Panc1 (cell line): ENCODE measurements around the gene ACOX1. TPM values are rescaled to one million over a fixed set of nuclear protein-coding genes. Genes with fewer than 3 reads are reported as not detected.

Experiments used
- ATAC-seq: fragments of 200-7000 bp; cut with Tn5 transposase; 2 replicates; pipeline ENCODE4 v1.9.1; 2020; ENCODE audit warnings: mild to moderate bottlenecking, moderate library complexity
- BruUV-seq: library from RNA; stranded (reverse); fragments of 400-500 nt; replicated peaks from 2 replicates; lab custom pipeline; 2021; lab: Mats Ljungman, UMichigan
- CTCF ChIA-PET: fragments of 300-600 bp; sonication (Branson Sonifier 250); formaldehyde crosslinking; loops from one replicate; lab custom pipeline; 2022; ENCODE audit warnings: antibody characterized with exemption; lab: Charles Lee
- POLR2A ChIA-PET: fragments of 300-600 bp; sonication (Branson Sonifier 250); formaldehyde crosslinking; loops from one replicate; lab custom pipeline; 2022; ENCODE audit warnings: antibody characterized with exemption; lab: Charles Lee
- DNase-seq: peaks from one replicate; pipeline ENCODE4 v3.0.0-alpha.2; 2010; ENCODE audit warnings: low read depth, low spot score
- H3K27ac ChIP-seq: 2 replicates; pipeline ENCODE4 v1.5.1; 2011; ENCODE audit warnings: mild to moderate bottlenecking, low read length, inconsistent platforms
- H3K27me3 ChIP-seq: fragments of 200-500 bp; sonication (Bioruptor generic); 2 replicates; pipeline ENCODE4 v1.6.0; 2014; ENCODE audit warnings: low read length, inconsistent platforms; ENCODE audit not compliant: control insufficient read depth, insufficient read depth
- H3K36me3 ChIP-seq: fragments of 200-500 bp; sonication (Bioruptor generic); 2 replicates; pipeline ENCODE4 v1.5.1; 2014; ENCODE audit warnings: inconsistent platforms, mild to moderate bottlenecking, low read length, moderate library complexity; ENCODE audit not compliant: control insufficient read depth, insufficient read depth
- H3K4me1 ChIP-seq: 2 replicates; pipeline ENCODE4 v1.5.1; 2011; ENCODE audit warnings: inconsistent platforms, mild to moderate bottlenecking, low read length, moderate library complexity; ENCODE audit not compliant: control insufficient read depth, insufficient read depth
- H3K4me3 ChIP-seq, 2 experiments: 2 replicates each; pipeline ENCODE4 v1.5.1; 2011 to 2012; ENCODE audit warnings: low read depth in 2 of 2, low read length in 2 of 2, mild to moderate bottlenecking in 2 of 2, inconsistent platforms in 1 of 2, moderate library complexity in 1 of 2
- H3K9me3 ChIP-seq: fragments of 200-500 bp; sonication (Bioruptor generic); 2 replicates; pipeline ENCODE4 v1.5.1; 2014; ENCODE audit warnings: low read depth, mild to moderate bottlenecking, inconsistent platforms, low read length, moderate library complexity; ENCODE audit not compliant: control insufficient read depth, insufficient read depth
- POLR2AphosphoS5 ChIP-seq: IDR thresholded peaks from 2 replicates; pipeline ENCODE4 v1.6.1; 2012; ENCODE audit warnings: mild to moderate bottlenecking, low read depth, low read length, moderate library complexity
- SIN3A ChIP-seq: IDR thresholded peaks from 2 replicates; pipeline ENCODE4 v1.6.1; 2012; ENCODE audit warnings: low read depth, mild to moderate bottlenecking, low read length, moderate library complexity, borderline replicate concordance; ENCODE audit not compliant: insufficient read depth
- TCF7L2 ChIP-seq: IDR thresholded peaks from 2 replicates; pipeline ENCODE4 v1.6.1; 2011; ENCODE audit warnings: mild to moderate bottlenecking, low read depth, low read length, inconsistent platforms
- in situ Hi-C: cut with HindIII; loops from 2 replicates; pipeline ENCODE4 v1.10.0; 2016; ENCODE audit warnings: low sequenced_read_pairs, low pct_unique_long_range_greater_than_20kb
- intact Hi-C: fragments of 100-400 bp; cut with micrococcal nuclease; formaldehyde crosslinking; loops from one replicate; pipeline ENCODE4 v1.10.0; 2022; ENCODE audit not compliant: unreplicated experiment
- total RNA-seq: library from RNA; stranded (reverse); gene quantifications from one replicate; pipeline ENCODE4 v1.2.1, GENCODE V29; 2021; ENCODE audit not compliant: unreplicated experiment
- TF ChIP-seq, protein P1 (sequence below), 2 experiments: IDR thresholded peaks; 2 replicates each; pipeline ENCODE4 v1.6.1; 2011 to 2012; ENCODE audit warnings: low read depth in 2 of 2, control low read depth in 1 of 2, low read length in 1 of 2, mild to moderate bottlenecking in 1 of 2, moderate library complexity in 1 of 2; ENCODE audit not compliant: insufficient read depth in 1 of 2
- TF ChIP-seq, protein P2 (sequence below): fragments of 450-650 bp; IDR thresholded peaks from 2 replicates; pipeline ENCODE4 v1.5.1; 2017; ENCODE audit warnings: mild to moderate bottlenecking

Gene ACOX1
- total RNA-seq, 1 experiment from 2014 or later: 53.5 TPM

DNA sequence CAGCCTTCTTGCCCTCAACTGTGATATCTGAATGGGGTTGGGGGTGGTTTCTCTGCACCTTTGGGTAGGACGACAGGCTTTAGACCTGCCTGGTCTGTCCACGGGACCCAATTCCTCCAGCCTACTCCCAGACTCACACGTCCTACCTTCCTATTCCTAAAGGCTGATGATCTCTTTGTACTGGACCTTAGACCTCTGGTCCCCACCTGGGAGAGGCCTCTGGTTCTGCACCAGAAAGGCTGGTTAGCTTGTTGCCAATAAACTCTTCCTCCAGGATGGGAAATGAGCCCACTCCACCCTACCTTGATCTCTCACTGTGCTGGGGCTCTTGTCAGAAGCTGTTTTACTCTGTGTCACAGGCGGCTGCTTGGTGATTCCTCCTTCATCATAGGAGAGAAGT is 52.5 kb downstream of the ACOX1 start:
- intact Hi-C loops: no loop called here
- no peak overlapping the region for H3K4me3 ChIP-seq
- POLR2A ChIA-PET: no interaction called here
- ATAC-seq (no peak), DNase-seq (no peak)
- in situ Hi-C loops: loop anchor here (25.0 kb wide), 1 partner anchor 136 kb away; the partner anchor contains the start of genes GALR2 and SRP68
- H3K27ac ChIP-seq: no peak overlapping the region
- CTCF ChIA-PET: no interaction called here
- no peaks in the 10 kb centered on the region for H3K36me3 ChIP-seq
- BruUV-seq: no TSS peak
- no peaks in the 10 kb centered on the region for H3K27me3 ChIP-seq
- H3K4me1 ChIP-seq: no peaks in the 10 kb centered on the region
- no peak for TF ChIP-seq SIN3A
- no peak for TF ChIP-seq POLR2AphosphoS5
- TF ChIP-seq, protein P1, sequence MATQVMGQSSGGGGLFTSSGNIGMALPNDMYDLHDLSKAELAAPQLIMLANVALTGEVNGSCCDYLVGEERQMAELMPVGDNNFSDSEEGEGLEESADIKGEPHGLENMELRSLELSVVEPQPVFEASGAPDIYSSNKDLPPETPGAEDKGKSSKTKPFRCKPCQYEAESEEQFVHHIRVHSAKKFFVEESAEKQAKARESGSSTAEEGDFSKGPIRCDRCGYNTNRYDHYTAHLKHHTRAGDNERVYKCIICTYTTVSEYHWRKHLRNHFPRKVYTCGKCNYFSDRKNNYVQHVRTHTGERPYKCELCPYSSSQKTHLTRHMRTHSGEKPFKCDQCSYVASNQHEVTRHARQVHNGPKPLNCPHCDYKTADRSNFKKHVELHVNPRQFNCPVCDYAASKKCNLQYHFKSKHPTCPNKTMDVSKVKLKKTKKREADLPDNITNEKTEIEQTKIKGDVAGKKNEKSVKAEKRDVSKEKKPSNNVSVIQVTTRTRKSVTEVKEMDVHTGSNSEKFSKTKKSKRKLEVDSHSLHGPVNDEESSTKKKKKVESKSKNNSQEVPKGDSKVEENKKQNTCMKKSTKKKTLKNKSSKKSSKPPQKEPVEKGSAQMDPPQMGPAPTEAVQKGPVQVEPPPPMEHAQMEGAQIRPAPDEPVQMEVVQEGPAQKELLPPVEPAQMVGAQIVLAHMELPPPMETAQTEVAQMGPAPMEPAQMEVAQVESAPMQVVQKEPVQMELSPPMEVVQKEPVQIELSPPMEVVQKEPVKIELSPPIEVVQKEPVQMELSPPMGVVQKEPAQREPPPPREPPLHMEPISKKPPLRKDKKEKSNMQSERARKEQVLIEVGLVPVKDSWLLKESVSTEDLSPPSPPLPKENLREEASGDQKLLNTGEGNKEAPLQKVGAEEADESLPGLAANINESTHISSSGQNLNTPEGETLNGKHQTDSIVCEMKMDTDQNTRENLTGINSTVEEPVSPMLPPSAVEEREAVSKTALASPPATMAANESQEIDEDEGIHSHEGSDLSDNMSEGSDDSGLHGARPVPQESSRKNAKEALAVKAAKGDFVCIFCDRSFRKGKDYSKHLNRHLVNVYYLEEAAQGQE (IDR thresholded peaks at IDR 0.05; ENCODE audit: insufficient read depth in 1 of 2, low read depth in 2 of 2, low read length in 1 of 2): no peak
- TF ChIP-seq, protein P2, sequence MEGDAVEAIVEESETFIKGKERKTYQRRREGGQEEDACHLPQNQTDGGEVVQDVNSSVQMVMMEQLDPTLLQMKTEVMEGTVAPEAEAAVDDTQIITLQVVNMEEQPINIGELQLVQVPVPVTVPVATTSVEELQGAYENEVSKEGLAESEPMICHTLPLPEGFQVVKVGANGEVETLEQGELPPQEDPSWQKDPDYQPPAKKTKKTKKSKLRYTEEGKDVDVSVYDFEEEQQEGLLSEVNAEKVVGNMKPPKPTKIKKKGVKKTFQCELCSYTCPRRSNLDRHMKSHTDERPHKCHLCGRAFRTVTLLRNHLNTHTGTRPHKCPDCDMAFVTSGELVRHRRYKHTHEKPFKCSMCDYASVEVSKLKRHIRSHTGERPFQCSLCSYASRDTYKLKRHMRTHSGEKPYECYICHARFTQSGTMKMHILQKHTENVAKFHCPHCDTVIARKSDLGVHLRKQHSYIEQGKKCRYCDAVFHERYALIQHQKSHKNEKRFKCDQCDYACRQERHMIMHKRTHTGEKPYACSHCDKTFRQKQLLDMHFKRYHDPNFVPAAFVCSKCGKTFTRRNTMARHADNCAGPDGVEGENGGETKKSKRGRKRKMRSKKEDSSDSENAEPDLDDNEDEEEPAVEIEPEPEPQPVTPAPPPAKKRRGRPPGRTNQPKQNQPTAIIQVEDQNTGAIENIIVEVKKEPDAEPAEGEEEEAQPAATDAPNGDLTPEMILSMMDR: no peak
- TF ChIP-seq TCF7L2: no peak
- H3K9me3 ChIP-seq: no peaks in the 10 kb centered on the region

GRCh38 chr17:75925912-75926311 is 53.1 kb downstream of the ACOX1 start:
- CTCF ChIA-PET: no interaction called here
- TF ChIP-seq POLR2AphosphoS5: no peak
- no peak for TF ChIP-seq TCF7L2
- TF ChIP-seq, protein P1 (IDR thresholded peaks at IDR 0.05; ENCODE audit: insufficient read depth in 1 of 2, low read depth in 2 of 2, low read length in 1 of 2): no peak
- no peak for TF ChIP-seq SIN3A
- TF ChIP-seq, protein P2: no peak
- POLR2A ChIA-PET: interaction anchor here (0.5 to 0.6 kb wide), 2 partner anchors 9 to 132 kb away, joined by 3 to 4 read pairs; no protein-coding TSS in a partner anchor
- DNase-seq: no peak
- in situ Hi-C loops (loop anchor here (25.0 kb wide), 1 partner anchor 136 kb away; the partner anchor contains the start of genes GALR2 and SRP68), intact Hi-C loops (no loop called here)
- Histone ChIP-seq H3K9me3 (no peaks in the 10 kb centered on the region), H3K4me3 (no peak overlapping the region), H3K27me3 (no peaks in the 10 kb centered on the region), H3K36me3 (no peaks in the 10 kb centered on the region), H3K27ac (no peak overlapping the region), H3K4me1 (no peaks in the 10 kb centered on the region)
- no peak for ATAC-seq
- BruUV-seq: no TSS peak
